Loucy (cell line): ENCODE data around the gene SNAP91.

Source experiments
- H2AFZ ChIP-seq: fragments of 200-600 bp; sonication (generic); 2 replicates; pipeline ENCODE4 v1.6.0; 2016; ENCODE audit warnings: antibody characterized with exemption, mild to moderate bottlenecking, low read length, moderate library complexity
- H3F3A ChIP-seq: fragments of 200-600 bp; 2 replicates; pipeline ENCODE4 v1.6.0; 2016; ENCODE audit warnings: antibody characterized with exemption, low read depth, mild to moderate bottlenecking
- H3K27me3 ChIP-seq: fragments of 200-600 bp; sonication (generic); 2 replicates; pipeline ENCODE4 v1.6.1; 2014; ENCODE audit warnings: low read length, mild to moderate bottlenecking; ENCODE audit not compliant: insufficient read depth, poor library complexity, severe bottlenecking
- H3K36me3 ChIP-seq: fragments of 200-600 bp; sonication (generic); 2 replicates; pipeline ENCODE4 v1.6.1; 2016; ENCODE audit warnings: low read length; ENCODE audit not compliant: insufficient read depth
- H3K4me1 ChIP-seq: fragments of 200-600 bp; sonication (generic); 2 replicates; pipeline ENCODE4 v1.5.1; 2014; ENCODE audit warnings: low read length, mild to moderate bottlenecking; ENCODE audit not compliant: insufficient read depth, poor library complexity, severe bottlenecking
- H3K4me2 ChIP-seq: fragments of 200-600 bp; sonication (generic); 2 replicates; pipeline ENCODE4 v1.6.0; 2014; ENCODE audit warnings: antibody characterized with exemption, low read length, low read depth, mild to moderate bottlenecking; ENCODE audit not compliant: poor library complexity, severe bottlenecking
- H3K4me3 ChIP-seq: fragments of 200-600 bp; sonication (generic); 2 replicates; pipeline ENCODE4 v1.5.1; 2014; ENCODE audit warnings: low read length, mild to moderate bottlenecking, mixed read lengths; ENCODE audit not compliant: poor library complexity, severe bottlenecking
- H3K79me2 ChIP-seq: fragments of 200-600 bp; sonication (generic); 2 replicates; pipeline ENCODE4 v1.6.1; 2014; ENCODE audit warnings: low read length; ENCODE audit not compliant: insufficient read depth
- H3K9ac ChIP-seq: fragments of 200-600 bp; sonication (generic); 2 replicates; pipeline ENCODE4 v1.6.0; 2014; ENCODE audit warnings: mild to moderate bottlenecking, low read depth, low read length, moderate library complexity; ENCODE audit not compliant: poor library complexity, severe bottlenecking
- H3K9me2 ChIP-seq: fragments of 200-600 bp; sonication (generic); replicated peaks from 2 replicates; pipeline ENCODE4 v1.6.1; 2016; ENCODE audit warnings: low read depth, low read length, mixed read lengths
- H3K9me3 ChIP-seq: fragments of 200-600 bp; sonication (generic); 2 replicates; pipeline ENCODE4 v1.6.1; 2014; ENCODE audit warnings: mild to moderate bottlenecking, antibody characterized with exemption, low read length, low read depth; ENCODE audit not compliant: insufficient read depth
- H4K20me1 ChIP-seq: fragments of 200-600 bp; sonication (generic); 2 replicates; pipeline ENCODE4 v1.6.0; 2014; ENCODE audit warnings: antibody characterized with exemption, low read length, mild to moderate bottlenecking; ENCODE audit not compliant: insufficient read depth, poor library complexity, severe bottlenecking
- EZH2phosphoT487 ChIP-seq: fragments of 200-600 bp; IDR thresholded peaks from 2 replicates; pipeline ENCODE4 v1.6.1; 2018; ENCODE audit warnings: antibody characterized with exemption, mild to moderate bottlenecking, moderate library complexity, borderline replicate concordance
- TF ChIP-seq, protein P1 (sequence below): fragments of 200-600 bp; sonication (generic); conservative IDR thresholded peaks from 2 replicates; pipeline ENCODE4 v1.5.1; 2014; ENCODE audit warnings: mild to moderate bottlenecking, antibody characterized with exemption, low read length

The SNAP91 gene

GRCh38 chr6:83505356-83505755 is 203.5 kb downstream of the SNAP91 start:
- H3K4me1 ChIP-seq, result no peaks in the 10 kb centered on the region
- H3K36me3 ChIP-seq, result no peaks in the 10 kb centered on the region
- H3F3A ChIP-seq, result no peaks in the 10 kb centered on the region
- no peaks in the 10 kb centered on the region for H3K27me3 ChIP-seq
- H3K9me2 ChIP-seq, result no peaks in the 10 kb centered on the region
- no peaks in the 10 kb centered on the region for H4K20me1 ChIP-seq
- H3K79me2 ChIP-seq, result no peaks in the 10 kb centered on the region
- H3K4me2 ChIP-seq, result no peak overlapping the region
- TF ChIP-seq EZH2phosphoT487, result no peak
- TF ChIP-seq, protein P1, sequence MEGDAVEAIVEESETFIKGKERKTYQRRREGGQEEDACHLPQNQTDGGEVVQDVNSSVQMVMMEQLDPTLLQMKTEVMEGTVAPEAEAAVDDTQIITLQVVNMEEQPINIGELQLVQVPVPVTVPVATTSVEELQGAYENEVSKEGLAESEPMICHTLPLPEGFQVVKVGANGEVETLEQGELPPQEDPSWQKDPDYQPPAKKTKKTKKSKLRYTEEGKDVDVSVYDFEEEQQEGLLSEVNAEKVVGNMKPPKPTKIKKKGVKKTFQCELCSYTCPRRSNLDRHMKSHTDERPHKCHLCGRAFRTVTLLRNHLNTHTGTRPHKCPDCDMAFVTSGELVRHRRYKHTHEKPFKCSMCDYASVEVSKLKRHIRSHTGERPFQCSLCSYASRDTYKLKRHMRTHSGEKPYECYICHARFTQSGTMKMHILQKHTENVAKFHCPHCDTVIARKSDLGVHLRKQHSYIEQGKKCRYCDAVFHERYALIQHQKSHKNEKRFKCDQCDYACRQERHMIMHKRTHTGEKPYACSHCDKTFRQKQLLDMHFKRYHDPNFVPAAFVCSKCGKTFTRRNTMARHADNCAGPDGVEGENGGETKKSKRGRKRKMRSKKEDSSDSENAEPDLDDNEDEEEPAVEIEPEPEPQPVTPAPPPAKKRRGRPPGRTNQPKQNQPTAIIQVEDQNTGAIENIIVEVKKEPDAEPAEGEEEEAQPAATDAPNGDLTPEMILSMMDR, result no peak
- H3K4me3 ChIP-seq, result no peak overlapping the region
- no peak overlapping the region for H2AFZ ChIP-seq
- H3K9ac ChIP-seq, result no peak overlapping the region
- H3K9me3 ChIP-seq, result 0 out of 2 replicates have a peak, but pooled peaks cover 3% of the 10 kb centered on the region
